GM10847 (cell line): Measurements from ENCODE around the gene TTLL11.

Source experiments
- POLR2A ChIP-seq: IDR thresholded peaks from 2 replicates; pipeline ENCODE4 v1.6.1; 2011; ENCODE audit not compliant: insufficient read length; ENCODE audit errors: extremely low read depth

Gene TTLL11

GRCh38 chr9:122097679-122098315 lies 4.7 kb upstream of the TTLL11 start:
- TF ChIP-seq POLR2A = no peak

GRCh38 chr9:122096620-122097415 lies 3.7 kb upstream of the TTLL11 start:
- TF ChIP-seq POLR2A = no peak

DNA sequence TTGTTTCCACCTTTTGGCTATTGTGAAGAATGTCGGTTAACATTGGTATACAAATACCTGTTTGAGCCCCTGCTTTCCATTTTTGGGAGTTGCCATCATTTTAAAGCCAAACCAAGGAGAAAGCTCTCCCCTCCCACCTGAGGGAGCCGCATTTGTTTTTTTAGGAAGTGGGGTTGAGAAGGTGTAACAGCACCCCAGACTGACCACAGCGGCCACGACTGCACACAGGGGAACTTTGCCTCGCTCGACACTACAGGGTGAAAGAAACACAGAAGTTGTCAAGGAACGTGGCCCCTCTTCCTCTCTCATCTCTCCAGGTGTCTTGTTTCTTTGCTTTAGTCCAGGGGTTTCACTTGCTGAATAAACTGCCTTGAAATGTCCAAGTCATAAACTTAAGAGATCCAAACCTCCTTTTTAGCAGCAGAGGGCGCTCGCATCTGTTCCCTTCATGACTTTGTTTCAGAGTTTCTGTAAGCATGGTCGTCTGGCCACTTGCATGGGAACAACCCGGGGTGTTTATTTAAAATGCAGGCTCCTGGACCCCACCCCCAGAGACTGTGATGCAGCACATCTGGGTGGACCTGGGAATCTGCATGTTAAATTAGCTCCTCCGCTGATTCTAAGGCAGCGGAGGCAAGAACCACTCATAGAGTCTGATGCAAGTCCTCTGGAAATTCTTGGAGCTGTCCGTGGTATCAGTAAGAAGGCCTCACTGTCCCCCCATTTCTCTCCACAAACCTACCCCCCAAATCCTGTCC lies 2.1 kb upstream of the TTLL11 start:
- no peak for TF ChIP-seq POLR2A

DNA sequence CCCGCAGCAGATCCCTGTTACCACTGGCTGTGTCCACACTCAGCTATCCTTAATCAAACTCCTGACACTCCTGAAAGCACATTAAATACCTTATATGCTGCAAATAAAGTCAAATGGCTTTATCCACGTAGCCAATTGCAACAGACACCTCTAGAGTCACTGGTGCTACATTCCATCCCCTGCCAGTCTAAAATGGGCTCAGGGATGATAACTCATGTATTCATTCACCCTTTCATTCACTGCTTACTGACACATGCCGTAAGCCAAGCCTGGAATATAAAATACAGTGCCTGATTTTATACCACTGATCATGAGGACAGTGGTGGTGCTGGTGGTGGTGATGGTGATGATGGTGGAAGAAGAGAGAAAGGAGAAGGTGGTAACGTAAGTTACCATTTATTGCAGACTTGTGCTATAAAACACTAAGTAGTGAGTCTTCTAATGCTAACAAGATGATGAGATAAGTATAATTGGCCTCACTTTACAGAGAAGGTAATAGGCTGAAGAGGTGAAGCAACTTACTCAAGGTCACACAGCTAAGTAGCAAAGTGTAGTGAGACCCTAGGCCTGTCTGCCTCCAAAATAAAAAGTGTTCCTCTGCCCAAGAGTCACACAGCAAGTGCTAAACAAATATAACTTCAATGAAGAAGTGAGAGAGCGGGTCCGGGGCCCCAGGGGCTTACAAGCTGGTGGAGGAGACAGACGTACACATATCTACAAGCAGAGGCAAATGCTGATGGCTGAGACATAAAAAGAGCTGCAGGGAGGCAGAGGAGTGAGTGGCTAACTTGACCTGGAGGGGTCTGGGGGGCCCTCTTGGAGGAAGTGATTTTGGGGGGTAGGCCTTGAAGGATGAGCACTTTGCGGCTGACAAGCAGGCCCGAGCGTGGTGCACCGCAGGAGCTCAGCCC lies 1.2 kb downstream of the TTLL11 start:
- no peak for TF ChIP-seq POLR2A

GRCh38 chr9:122090981-122091380 lies 2.1 kb downstream of the TTLL11 start:
- no peak for TF ChIP-seq POLR2A

GRCh38 chr9:122090287-122090883 lies 2.7 kb downstream of the TTLL11 start:
- TF ChIP-seq POLR2A = no peak

- TF ChIP-seq POLR2A = no peak
Measured at GRCh38 chr9:122088880-122089706, 4.0 kb downstream of the TTLL11 start.

GRCh38 chr9:122087406-122088200 lies 5.5 kb downstream of the TTLL11 start:
- TF ChIP-seq POLR2A = no peak

DNA sequence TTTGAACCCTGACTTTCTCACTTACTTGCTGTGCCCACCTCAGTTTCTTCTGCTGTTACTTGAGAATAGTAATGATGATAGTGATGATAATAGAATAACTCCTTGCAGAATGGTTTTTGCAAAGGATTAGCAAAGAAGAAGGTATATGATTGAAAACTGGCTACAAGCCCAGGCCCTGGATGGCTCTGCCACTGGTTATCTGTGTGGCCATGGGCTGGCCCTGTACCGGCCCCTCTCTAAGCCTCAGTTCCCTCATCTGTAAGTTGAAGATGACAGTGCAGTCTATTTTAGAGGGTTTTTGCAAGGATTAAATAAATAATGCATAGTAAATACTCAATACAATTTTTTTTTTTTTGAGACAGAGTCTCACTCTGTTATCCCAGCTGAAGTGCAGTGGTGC lies 6.2 kb downstream of the TTLL11 start:
- TF ChIP-seq POLR2A = no peak

DNA sequence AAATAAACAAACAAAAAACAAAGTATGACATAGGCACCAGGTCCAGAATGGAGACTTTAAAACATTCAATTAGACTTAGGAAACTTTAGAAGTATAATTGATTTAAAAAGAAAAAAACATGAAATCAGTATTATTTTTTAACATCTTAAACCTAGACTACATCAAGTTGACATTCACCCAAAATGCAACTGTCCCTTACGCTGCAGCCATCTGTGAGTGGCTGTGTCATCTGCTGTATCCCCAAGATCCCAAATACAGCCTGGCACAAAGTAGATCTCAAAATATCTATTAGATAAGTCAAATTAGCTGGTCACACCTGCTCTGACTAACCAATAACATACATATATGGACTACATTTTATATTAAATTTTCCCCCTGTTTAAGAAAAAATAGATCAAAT lies 7.8 kb downstream of the TTLL11 start:
- no peak for TF ChIP-seq POLR2A

DNA sequence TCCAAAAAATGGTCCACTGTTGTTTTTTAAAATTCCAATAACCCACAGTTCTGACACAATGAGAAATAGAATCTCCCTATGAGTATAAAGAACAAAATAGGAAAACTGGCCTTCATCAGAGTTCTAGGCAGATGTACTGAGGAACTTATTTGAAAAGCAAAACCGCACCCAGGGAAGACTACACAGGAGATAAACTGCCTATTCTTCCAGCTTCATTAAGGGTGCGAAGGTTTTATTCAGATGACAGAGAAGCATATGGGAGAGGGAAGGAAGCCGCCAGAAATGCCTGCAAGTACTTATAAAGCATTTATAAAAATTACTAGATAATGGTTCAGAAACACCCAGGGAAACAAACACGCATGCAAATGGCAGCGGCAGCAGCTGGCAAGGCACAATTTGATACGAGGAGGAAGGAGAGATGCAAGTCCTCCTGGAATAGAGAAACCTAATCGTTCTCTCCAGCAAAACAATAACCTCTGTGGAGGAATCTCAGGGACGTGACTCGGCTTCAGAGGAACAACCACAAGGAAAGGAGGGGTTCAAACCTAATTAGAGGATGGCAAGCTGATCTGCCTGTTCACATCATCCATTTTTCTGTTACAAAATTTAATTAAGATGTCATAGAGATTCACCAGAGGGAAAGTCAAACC lies 9.0 kb downstream of the TTLL11 start:
- TF ChIP-seq POLR2A = no peak

DNA sequence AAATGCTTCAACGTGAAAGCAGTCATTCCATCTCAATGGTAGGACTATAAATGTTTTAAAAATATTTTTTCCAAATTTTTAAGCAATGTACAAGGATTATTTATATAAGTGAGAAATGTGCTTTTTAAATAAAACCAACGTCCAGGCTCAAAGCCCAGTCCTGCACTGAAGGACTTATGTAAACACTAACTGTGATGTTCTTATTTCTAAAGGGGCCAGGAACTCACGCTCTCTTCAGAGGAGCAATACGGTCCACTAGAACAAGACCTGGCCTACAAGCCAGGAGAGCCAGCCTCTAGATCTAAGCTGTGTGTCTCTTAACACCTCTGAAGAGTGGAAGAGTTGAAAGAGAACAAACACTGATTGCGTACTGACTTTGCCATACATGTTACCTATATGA lies 12.1 kb downstream of the TTLL11 start:
- no peak for TF ChIP-seq POLR2A
